Cortex of kidney (tissue), 1 donor: ENCODE data around the gene PLA2G4F.

Source experiments
- DNase-seq: peaks from one replicate; lab custom pipeline; 2025; lab: John Stamatoyannopoulos, UW

PLA2G4F gene

DNA sequence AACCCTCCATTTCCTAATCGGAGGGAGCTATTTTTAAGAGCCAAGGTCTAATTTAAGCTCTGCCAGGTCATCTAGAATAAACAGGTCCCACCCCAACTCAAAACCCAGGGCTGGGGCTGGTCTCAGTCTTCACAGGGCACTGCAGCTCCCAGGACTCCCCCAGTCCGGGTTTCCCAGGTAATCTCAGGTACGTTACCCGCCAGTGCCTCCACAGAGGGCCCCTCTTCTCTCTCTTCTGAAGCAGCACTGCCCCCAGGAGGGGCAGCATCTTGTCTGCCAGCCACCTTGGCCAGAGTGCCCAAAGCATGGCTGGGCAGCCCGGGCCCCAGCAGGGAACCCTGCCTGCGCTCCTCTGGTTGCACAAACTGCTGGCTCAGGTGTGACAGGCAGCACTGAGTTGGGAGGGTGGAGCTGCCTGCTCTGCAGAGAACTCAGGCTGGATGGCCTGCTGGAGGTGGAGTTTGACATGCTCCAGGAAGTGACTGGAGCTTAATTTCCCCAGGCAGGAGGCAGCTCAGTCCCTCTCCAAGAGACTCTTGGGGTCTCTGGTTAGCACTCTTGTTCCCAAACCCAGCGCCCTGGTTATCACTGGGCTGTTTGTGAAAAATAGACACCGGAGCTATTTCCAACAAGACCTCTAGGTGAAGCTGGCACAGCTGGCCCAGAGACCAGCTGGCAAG lies at the start of gene PLA2G4F:
PLA2G4F (minus strand) TSS at position 394 of the 680 bp plus-strand sequence; CDS start at position 307, 87 bp downstream.
- DNase-seq: no peak

- DNase-seq: no peak
Measured at GRCh38 chr15:42203891-42204290, 47.5 kb upstream of the PLA2G4F start.

DNA sequence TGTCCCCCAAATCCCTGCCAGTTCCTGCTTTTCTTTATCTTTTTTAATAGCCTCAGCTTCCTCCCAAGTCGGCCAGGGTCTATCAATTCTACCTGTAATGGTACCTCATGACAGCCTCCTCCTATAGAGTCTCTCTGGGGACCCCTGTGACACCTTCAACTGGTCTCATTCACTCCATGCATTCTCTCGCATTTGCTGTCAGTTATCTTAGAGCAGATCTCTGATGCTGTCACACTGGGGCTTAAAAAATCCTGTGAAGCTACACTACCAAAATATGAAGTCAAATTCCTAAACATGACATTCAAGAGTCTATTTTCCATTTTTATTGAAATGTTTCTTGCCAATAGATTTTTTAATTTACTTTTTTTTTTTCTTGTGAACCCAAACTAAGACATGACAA lies 46.2 kb upstream of the PLA2G4F start:
- DNase-seq: no peak

GRCh38 chr15:42201801-42202200 lies 45.4 kb upstream of the PLA2G4F start:
- no peak for DNase-seq

DNA sequence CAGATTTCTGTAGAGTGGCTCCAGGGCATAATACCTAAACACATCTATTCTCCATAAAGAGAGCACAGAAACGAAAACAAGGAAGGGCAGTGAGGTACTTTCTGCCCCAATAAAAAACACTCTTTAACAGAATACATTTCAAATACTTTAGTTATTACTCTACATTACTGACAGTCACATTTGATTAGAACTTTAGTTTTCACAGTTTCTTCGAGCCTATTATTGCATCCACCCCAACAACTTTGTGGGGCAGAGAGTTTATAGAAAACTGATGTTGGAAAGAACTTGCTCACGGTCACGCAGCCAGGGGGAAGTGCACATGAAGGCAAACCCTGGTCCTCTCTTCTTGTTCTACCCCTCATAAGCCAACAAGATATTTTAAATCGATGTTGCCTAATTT lies 42.7 kb upstream of the PLA2G4F start:
- DNase-seq: no peak

DNA sequence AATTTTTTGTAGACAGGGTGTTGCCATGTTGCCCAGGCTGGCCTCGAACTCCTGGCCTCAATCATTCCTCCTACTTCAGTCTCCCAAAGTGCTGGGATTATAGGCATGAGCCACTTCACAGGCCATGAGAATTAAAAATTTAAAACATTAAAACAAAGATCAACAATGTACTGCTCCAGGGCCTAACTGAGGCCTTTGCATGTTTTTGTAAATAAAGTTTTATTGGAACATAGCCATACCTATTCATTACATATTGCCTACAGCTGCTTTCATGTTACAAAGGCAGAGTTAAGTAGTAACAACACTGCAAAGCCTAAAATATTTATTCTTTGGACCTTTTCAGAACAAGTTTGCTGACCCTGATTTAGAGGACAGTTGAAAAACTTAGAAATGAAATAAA lies 42.1 kb upstream of the PLA2G4F start:
- DNase-seq: no peak

GRCh38 chr15:42194513-42194912 lies 38.1 kb upstream of the PLA2G4F start:
- DNase-seq: no peak

DNA sequence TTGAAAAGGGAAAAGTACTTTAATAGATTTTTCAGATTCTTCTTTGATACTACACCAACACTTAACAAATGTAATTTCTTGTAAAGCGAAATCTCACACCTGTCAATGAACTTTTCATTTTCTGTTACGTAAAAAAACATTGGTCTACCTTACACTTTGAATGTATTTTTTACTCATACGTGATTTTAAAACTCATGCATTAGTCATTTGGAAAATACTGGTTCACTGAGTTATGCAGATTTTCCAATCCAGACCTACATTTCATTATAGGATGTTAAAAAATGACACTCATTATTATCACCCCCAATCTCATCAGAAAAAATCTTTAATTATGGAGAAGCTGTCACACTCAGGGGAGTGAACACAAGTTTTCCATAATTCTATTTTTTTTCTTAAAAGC lies 36.9 kb upstream of the PLA2G4F start:
- no peak for DNase-seq

DNA sequence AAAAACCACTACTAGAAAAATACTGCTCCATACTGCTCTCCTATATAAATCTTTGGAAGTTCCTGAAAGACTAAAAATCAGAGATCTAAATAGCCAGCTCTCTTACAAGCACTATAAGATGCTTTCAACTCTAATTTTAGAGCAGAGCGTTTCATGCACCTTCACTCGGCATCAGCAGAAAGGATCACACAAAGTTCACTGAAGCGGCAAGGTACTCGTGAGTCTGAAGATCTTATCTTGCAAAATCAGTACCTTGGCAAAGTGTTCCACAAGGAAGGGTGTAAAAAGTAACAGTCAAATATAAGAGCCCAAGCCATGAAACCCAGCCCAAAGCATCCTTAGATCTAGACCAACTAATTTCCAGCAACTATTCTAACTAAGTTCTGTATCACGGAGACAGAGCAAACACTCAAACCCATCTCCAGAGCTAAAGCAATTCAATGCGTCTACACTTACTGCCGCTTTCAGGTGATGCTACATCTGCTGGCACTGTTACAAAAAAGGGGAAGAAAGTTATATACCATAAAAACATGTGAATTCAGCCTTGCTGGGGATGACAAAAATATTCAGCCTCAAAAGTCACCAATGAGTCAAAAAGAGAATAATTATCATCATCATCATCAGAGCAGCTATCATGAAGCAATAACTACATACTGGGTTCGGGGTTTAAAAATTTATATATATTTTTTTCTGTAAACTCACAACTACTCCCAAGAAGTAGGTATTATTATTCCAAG lies 35.3 kb upstream of the PLA2G4F start:
- no peak for DNase-seq

DNA sequence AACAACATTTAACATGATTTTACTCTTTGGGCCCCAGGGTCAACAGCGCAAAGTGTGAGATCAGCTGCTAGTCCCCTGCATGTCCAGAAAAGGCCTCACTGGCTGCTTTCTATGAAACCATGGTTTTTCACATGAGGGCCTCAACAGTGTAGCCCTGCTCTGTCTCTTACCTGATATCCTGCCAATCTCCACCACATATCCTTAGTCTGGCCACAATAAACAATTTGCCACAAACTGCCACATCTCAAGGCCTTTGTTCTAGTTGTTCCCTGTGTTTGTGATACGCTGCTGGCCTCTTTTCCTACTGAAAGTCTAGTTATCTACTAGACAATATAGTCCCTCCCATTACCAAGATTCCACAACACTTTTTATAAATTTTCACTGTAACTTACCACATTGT lies 33.9 kb upstream of the PLA2G4F start:
- no peak for DNase-seq

- DNase-seq: no peak
Measured at GRCh38 chr15:42185801-42186200, 29.4 kb upstream of the PLA2G4F start.

- no peak for DNase-seq
Measured at GRCh38 chr15:42184736-42185135, 28.3 kb upstream of the PLA2G4F start.

- no peak for DNase-seq
Measured at GRCh38 chr15:42184296-42184695, 27.9 kb upstream of the PLA2G4F start.

GRCh38 chr15:42182961-42183360 lies 26.5 kb upstream of the PLA2G4F start:
- no peak for DNase-seq

GRCh38 chr15:42182328-42182886 lies 26.0 kb upstream of the PLA2G4F start:
- DNase-seq: no peak

GRCh38 chr15:42178056-42178455 lies 21.6 kb upstream of the PLA2G4F start:
- no peak for DNase-seq

GRCh38 chr15:42175671-42176070 lies 19.2 kb upstream of the PLA2G4F start:
- no peak for DNase-seq

DNA sequence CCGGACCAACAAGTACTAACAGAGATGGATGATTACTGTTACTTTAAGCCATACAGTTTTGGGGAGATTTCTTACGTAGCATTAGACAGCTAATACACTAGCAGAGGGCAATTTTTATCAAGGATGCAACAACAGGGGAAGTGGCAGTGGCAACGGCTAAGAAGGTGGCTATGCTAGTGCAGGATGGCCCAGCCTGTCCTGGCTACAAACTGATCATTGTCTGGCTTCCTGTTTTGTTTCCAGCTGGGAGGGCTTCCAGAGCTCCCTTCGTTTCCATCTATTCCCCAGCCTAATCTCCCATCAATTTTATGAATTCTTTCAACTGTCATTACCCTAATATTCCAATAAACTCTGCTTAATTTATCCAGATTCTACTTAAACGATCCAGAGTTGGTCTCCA lies 16.0 kb upstream of the PLA2G4F start:
- DNase-seq: no peak

DNA sequence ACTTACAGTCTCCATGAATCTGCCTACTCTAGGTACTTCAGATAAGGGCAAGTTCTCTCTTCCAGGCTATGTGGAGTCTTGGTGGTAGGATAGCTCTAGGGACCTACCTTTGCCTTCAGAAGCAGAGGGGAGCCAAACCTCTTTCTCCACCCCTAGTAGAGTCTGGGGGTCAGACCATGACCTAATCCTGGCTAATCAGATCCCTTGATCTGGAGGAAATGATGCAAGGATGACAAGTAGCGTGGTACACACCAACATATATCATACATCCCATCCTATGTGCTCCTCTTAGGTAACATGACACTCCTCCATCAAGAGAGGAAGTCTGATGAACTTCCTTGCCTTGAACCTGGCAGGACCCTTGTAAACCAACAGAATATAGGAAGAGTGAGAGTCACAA lies 15.4 kb upstream of the PLA2G4F start:
- DNase-seq: no peak

GRCh38 chr15:42171122-42171521 lies 14.7 kb upstream of the PLA2G4F start:
- no peak for DNase-seq

DNA sequence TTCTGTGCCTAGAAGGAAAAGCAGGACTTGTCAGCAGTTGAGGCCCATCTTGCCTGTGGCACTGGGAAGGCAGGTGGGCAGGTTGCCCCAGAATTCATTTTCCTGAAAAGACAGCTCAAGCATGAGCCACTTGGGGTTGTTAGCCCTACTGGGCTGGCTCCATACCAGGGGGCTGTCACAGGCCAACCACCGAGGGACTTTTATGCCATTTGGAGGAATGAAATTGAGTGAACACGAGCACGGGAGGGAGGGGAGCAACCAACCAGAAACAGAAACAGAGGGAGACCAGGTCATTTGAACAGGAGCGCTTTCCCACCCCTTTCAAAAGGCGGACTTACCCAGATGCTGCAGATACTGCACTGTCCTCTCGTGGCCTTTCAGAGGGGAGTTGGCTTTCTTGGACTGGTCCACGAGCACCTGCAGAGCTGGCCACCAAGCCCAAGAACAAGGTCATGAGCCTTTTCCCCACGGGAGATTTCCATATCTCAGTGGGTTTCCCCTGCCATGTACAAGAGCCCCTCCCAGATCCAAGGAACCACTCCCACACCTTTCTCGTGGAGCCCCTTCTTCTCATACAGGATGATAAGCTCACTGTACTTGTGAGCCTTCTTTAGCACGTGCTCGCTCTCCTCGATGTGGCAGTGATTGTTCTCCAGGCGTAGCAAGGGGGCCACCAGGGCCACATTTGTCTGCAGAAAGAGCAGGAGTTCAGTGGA lies 9.9 kb upstream of the PLA2G4F start:
- no peak for DNase-seq

DNA sequence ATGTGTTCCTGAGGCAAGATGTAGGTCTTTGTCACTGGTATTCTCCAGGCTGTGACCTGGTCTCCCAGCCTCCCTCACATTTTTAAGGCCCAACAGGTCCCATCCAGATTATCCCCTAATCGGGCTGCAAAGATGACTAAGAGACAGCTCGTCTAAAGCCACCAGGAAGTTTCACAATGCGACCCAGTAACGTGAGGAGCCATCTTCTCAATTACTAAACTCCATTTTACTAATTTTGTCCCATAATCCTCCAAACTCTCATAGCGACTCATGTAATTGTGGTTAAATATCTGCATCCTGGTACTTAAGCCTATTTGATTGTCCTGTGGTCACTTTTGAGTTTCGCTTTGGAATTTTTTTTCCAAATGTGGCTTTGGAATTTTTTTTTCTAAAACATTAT lies 8.7 kb upstream of the PLA2G4F start:
- DNase-seq: no peak
